HG03139 (cell line): Measurements from ENCODE around the gene PIAS2.
"Not testable (repeated sequence)": the region's sequence is repeated elsewhere in the genome, so short reads cannot be mapped to it uniquely, and the experiment has no call there.

Experiments used
- ATAC-seq: cut with Tn5 transposase; IDR thresholded peaks from one replicate; pipeline ENCODE4 v1.9.1; 2021; ENCODE audit not compliant: unreplicated experiment

Gene PIAS2

GRCh38 chr18:46832849-46833248 lies 84.5 kb downstream of the PIAS2 start:
- no peak for ATAC-seq

DNA sequence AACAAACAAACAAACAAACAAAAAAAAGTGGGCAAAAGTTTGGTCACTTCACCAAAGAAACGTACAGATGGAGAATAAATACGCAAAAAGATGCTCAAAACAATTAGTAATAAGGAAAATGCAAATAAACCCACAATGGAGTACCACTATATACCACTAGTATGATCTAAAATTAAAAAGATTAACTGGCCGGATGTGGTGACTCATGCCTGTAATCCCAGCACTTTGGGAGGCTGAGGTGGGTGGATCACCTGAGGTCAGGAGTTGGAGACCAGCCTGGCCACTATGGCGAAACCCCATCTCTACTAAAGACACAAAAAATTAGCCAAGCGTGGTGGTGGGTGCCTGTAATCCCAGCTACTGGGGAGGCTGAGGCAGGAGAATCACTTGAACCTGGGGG lies 84.9 kb downstream of the PIAS2 start:
- not testable (repeated sequence) for ATAC-seq

DNA sequence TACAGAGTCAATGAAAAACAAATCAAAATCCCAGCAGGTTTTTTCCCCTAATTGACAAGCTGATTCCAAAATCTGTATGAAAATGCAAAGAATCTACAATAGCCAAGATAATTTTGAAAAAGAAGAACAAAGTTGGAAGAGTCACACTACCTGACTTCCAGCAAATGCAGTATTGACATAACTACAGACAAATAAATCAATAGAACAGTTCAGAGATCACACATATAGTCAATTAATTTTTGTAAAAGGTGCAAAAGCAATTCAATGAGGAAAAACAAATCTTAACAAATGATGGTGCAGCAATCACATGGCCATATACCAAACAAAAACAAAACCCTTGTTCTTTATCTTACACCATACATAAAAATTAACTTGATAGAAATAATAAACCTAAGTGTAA lies 85.9 kb downstream of the PIAS2 start:
- no peak for ATAC-seq

DNA sequence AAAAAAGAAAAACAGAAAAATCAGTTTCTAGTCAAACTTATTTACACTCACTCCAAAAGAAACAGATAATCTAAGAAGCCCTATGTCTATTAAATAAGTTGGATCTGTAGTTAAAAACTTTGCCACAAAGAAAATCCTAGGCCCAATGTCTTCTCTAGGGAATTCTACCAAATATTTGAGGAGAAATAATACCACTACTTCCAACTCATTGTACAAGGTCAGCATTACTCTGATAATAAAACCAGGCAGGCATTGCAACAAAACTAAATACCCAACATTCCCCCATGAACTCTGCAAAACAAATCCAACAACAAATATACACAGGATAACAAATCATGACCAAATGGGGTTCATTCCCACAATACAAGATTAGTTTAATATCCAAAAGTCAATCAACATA lies 86.7 kb downstream of the PIAS2 start:
- ATAC-seq, result no peak

GRCh38 chr18:46829947-46830346 lies 87.4 kb downstream of the PIAS2 start:
- ATAC-seq, result no peak

- no peak for ATAC-seq
Observed at GRCh38 chr18:46829531-46829930, 87.8 kb downstream of the PIAS2 start.

- ATAC-seq, result no peak
Observed at GRCh38 chr18:46821856-46822711, 95.2 kb downstream of the PIAS2 start.

- no peak for ATAC-seq
Observed at GRCh38 chr18:46820863-46821262, 96.4 kb downstream of the PIAS2 start.

DNA sequence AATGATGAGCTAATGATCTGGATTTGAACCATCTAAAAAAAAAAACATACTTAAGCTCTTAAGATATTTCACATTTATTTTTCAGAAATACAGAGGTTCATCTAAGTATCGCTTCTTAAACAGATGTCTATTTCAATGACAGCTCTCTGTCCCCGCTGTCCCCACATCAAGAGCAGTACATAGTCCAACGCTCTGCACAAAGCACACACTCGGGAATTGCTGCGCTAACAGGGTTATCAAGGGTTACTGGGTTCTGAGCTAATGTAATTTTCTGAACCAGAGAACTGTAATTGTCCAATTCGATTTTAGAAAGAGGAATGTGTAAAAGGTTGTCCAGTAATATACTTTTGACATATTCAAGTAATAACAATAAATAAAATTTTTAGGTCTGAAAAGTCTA lies 101.6 kb downstream of the PIAS2 start:
- ATAC-seq, result no peak

GRCh38 chr18:46814399-46814798 lies 102.9 kb downstream of the PIAS2 start:
- ATAC-seq, result no peak

- no peak for ATAC-seq
Observed at GRCh38 chr18:46812311-46812710, 105.0 kb downstream of the PIAS2 start.

GRCh38 chr18:46810481-46811000 lies 106.8 kb downstream of the PIAS2 start:
- ATAC-seq, result no peak

GRCh38 chr18:46809145-46809544 lies 108.2 kb downstream of the PIAS2 start:
- no peak for ATAC-seq

DNA sequence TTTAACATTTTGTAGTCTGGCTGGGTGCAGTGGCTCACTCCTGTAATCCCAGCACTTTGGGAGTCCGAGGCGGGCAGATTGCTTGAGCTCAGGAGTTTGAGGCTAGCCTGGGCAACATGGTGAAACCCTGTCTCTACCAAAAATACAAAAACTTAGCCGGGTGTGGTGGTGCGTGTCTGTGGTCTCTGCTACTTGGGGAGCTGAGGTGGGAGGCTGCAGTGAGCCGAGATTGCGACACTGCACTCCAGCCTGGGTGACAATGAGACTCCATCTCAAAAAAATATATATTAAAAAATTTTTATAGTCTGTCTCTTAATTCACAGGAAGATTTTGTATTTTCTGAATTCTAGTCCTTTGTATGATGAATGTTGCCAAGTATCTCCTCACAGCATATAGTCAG lies 121.4 kb downstream of the PIAS2 start:
- not testable (repeated sequence) for ATAC-seq

DNA sequence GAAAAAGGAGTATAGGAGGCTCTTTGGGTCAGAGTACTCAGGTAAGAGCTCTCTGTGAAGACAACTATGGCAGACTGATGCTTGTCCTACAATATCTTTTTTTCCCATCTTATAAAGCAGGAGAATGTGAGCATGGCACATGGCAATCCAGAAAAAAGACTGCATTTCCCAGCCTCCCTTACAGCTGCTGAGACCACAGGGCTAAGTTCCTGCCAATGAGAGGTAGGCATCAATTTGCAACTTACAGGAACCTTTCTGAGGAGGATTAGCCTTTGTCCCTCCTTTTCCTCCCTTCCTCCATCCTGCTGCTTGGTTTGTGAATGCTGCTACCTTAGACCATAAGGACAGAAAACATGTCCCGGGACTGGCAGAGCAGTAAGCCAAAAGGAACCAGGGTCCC lies 122.7 kb downstream of the PIAS2 start:
- no peak for ATAC-seq

- no peak for ATAC-seq
Observed at GRCh38 chr18:46793565-46793964, 123.7 kb downstream of the PIAS2 start.

GRCh38 chr18:46789088-46789487 lies 128.2 kb downstream of the PIAS2 start:
- ATAC-seq, result no peak

- ATAC-seq, result no peak
Observed at GRCh38 chr18:46787674-46788073, 129.6 kb downstream of the PIAS2 start.

DNA sequence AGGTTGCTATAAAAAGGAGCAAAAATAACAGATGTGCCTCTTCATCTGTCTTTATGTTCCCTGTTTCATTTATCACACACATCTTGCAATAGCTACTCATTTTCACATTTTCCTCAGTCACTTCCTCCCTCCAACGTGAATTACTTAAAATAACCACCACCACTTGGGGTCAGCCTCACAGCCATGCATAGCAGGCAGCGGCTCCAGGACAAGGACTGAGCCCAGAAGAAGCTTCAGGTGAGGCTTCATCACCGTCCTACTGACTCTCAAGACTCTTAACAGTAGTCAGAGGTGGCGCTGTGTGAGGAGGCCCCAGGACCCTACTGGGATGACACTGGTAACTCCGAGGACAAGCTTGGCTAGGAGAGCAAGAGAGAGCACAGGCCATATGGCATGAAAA lies 144.9 kb downstream of the PIAS2 start:
- no peak for ATAC-seq

DNA sequence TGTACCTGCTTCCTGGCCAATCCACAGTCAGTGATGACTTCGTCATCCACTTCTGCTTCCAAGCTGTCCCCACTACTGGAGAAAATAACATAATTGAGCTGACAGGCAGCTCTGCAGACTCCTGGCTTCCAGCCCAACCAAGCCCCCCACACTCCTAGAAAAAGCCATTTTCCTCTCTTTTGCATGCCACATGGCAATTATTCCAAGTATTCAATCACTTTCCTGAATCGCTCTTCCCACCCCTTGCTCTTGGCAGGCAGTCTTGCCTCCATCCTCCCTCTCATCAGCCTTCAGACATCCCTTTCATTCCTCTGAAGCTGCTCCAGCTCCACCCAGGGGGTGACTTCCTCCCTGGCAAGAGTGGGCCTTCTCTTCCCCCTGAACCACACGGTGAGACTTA lies 146.2 kb downstream of the PIAS2 start:
- no peak for ATAC-seq

GRCh38 chr18:46770708-46771107 lies 146.6 kb downstream of the PIAS2 start:
- ATAC-seq, result no peak

GRCh38 chr18:46768166-46768921 lies 149.0 kb downstream of the PIAS2 start:
- ATAC-seq, result no peak
